ENCODE results near the gene ZNF366.

The ZNF366 gene

DNA sequence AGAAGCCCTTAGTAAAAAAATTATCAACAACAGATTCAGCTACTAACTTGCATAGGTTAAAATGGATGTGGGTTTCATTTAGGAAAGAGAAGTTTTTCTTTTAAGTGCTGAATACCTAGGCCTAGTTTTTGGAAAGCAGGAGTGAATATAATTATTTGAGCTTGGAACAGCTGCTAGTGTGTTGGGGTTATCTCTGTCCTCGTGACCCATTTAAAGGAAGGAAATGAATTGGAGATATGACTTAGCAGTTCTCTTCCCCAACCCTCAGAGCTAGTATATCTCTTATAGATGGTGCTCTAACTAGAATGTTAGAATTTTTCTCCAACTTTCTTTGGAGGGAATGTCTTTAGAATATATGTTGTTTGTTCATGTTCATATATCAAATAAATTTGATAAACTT lies 38.6 kb downstream of the ZNF366 start:
- Histone ChIP-seq H3K4me1 (ENCODE audit: control insufficient read depth, insufficient read depth, low read length) (no peaks in the 10 kb centered on the region), H3K9me3 (ENCODE audit: control insufficient read depth, insufficient read depth, low read length) (no peaks in the 10 kb centered on the region), H3K27me3 (ENCODE audit: control insufficient read depth, insufficient read depth, low read length) (no peaks in the 10 kb centered on the region), H3K36me3 (ENCODE audit: control insufficient read depth, insufficient read depth, low read length) (no peaks in the 10 kb centered on the region), H3K27ac (ENCODE audit: low read length) (no peak overlapping the region), H3K4me3 (ENCODE audit: low read length) (no peak overlapping the region)
- no CpG with 5 or more reads among the region's 1 CpG for WGBS (ENCODE audit: insufficient coverage, insufficient read length)
- no peak for DNase-seq (ENCODE audit: low read depth, low spot score)

DNA sequence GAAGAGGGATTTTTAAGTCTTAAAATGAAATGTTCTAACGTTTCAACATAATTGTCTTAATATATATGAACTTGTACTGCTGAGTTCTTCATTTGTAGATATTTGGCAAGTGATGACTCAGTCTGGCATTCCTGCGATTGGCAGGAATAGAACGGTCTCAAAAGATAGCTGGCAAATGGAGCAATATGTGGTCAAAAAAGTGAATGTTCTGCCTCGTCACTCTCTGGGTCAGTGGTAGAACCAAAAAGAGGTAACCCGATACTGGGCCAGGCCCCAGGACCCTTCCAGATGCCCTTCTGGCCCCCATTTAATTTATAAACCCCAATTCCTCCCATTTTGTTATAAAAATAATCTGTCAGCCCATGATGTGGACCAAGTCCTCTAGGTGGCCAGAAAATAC lies 39.2 kb downstream of the ZNF366 start:
- no peaks in the 10 kb centered on the region for H3K27me3 ChIP-seq (ENCODE audit: control insufficient read depth, insufficient read depth, low read length)
- no peaks in the 10 kb centered on the region for H3K36me3 ChIP-seq (ENCODE audit: control insufficient read depth, insufficient read depth, low read length)
- H3K27ac ChIP-seq (ENCODE audit: low read length), result no peak overlapping the region
- H3K9me3 ChIP-seq (ENCODE audit: control insufficient read depth, insufficient read depth, low read length), result no peaks in the 10 kb centered on the region
- no peak overlapping the region for H3K4me3 ChIP-seq (ENCODE audit: low read length)
- no peaks in the 10 kb centered on the region for H3K4me1 ChIP-seq (ENCODE audit: control insufficient read depth, insufficient read depth, low read length)
- no peak for DNase-seq (ENCODE audit: low read depth, low spot score)
- no CpG with 5 or more reads among the region's 5 CpGs for WGBS (ENCODE audit: insufficient coverage, insufficient read length)

DNA sequence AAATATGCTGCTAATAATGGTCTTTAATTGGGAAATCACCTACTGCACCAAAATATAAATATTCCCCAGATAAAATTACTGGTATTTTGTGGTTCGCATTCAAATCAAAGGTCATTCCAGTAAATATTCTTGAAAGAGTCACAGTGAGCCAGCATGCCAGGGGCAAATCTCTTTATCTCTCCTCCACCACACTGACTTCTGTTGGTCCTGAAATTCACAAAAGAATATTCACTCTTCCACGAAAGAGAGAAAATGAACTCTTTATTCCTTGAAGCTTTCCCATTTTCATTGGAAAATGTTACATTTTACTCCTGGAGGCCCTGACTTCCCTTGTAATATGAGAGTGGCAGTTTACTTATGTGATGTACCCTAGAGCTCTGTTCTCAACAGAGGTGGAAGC lies 39.7 kb downstream of the ZNF366 start:
- no peaks in the 10 kb centered on the region for H3K36me3 ChIP-seq (ENCODE audit: control insufficient read depth, insufficient read depth, low read length)
- no peaks in the 10 kb centered on the region for H3K4me1 ChIP-seq (ENCODE audit: control insufficient read depth, insufficient read depth, low read length)
- WGBS (ENCODE audit: insufficient coverage, insufficient read length), result no CpG with 5 or more reads among the region's 2 CpGs
- no peaks in the 10 kb centered on the region for H3K27me3 ChIP-seq (ENCODE audit: control insufficient read depth, insufficient read depth, low read length)
- no peak overlapping the region for H3K27ac ChIP-seq (ENCODE audit: low read length)
- DNase-seq (ENCODE audit: low read depth, low spot score), result no peak
- H3K9me3 ChIP-seq (ENCODE audit: control insufficient read depth, insufficient read depth, low read length), result no peaks in the 10 kb centered on the region
- H3K4me3 ChIP-seq (ENCODE audit: low read length), result no peak overlapping the region

DNA sequence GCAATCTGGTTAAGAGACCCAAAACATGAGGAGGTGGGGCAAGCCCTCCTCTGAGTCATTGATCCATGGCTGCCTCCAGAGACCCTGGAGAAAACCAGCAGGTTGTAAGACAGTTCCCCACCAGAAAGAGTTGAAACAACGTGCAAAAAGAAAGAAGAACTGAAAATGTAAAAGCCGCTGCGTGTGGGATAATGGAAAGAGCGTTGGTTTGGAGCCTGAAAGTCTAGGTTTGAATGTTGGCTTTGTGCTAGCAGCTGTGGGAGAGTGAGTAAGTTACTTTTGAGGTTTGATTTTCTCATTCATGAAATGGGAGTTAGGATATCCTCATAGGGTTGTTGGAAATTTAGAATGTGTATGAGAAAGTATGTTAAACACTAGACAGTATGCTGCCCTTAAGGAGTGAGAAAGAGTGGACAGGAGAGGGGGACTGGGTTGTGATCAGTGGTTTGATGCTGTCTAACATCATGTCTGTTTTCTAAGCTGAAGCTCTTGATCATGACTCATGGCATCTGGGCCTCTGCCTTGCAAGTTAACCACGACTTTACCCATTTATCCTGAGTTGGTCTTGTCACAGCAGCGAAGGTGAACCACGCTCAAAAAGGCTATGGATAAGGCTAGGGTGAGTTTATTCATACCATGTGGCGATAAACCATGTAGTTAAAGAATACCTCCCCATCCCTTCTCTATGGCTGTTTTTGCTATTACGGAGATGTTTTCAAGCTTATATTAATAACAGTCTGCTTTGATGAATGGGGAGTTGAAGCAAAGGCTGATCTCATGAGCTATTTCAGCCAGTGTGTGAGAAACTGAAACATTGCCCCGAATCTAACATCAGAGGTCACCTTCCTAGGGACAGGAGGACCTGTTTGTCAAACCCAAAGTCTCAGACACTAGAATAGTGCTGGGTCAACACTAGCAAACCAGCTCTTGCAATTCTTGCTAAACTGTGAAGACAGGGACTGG lies 41.3 kb downstream of the ZNF366 start:
- Histone ChIP-seq H3K36me3 (ENCODE audit: control insufficient read depth, insufficient read depth, low read length) (no peaks in the 10 kb centered on the region), H3K27me3 (ENCODE audit: control insufficient read depth, insufficient read depth, low read length) (no peaks in the 10 kb centered on the region), H3K27ac (ENCODE audit: low read length) (no peak overlapping the region), H3K4me3 (ENCODE audit: low read length) (no peak overlapping the region), H3K4me1 (ENCODE audit: control insufficient read depth, insufficient read depth, low read length) (no peaks in the 10 kb centered on the region), H3K9me3 (ENCODE audit: control insufficient read depth, insufficient read depth, low read length) (no peaks in the 10 kb centered on the region)
- WGBS (ENCODE audit: insufficient coverage, insufficient read length), result 100% methylated on average over 4 of the region's 10 CpGs
- DNase-seq (ENCODE audit: low read depth, low spot score), result no peak

DNA sequence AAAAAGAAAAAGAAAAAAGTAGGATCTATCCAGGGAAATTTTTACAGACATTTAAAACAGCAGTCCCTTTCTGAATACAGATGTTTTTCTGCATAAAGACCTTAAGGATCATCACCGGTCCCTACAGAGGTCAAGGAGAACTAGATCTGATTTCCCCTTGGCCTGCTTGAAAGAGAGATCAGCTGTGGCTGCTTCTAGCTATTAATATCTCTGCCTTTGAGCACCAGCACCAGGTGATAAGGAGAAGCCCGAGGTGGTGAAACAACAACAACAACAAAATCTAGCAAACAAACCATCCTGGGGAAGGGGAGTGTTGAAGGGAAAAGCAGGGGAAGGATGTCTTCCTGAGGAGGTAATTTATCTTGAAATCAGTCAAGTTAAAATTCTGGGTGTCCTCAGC lies 42.1 kb downstream of the ZNF366 start:
- no peaks in the 10 kb centered on the region for H3K4me1 ChIP-seq (ENCODE audit: control insufficient read depth, insufficient read depth, low read length)
- no peak for DNase-seq (ENCODE audit: low read depth, low spot score)
- no peaks in the 10 kb centered on the region for H3K27me3 ChIP-seq (ENCODE audit: control insufficient read depth, insufficient read depth, low read length)
- no peak overlapping the region for H3K27ac ChIP-seq (ENCODE audit: low read length)
- no peaks in the 10 kb centered on the region for H3K9me3 ChIP-seq (ENCODE audit: control insufficient read depth, insufficient read depth, low read length)
- WGBS (ENCODE audit: insufficient coverage, insufficient read length), result no CpG with 5 or more reads among the region's 2 CpGs
- H3K36me3 ChIP-seq (ENCODE audit: control insufficient read depth, insufficient read depth, low read length), result no peaks in the 10 kb centered on the region
- H3K4me3 ChIP-seq (ENCODE audit: low read length), result no peak overlapping the region

DNA sequence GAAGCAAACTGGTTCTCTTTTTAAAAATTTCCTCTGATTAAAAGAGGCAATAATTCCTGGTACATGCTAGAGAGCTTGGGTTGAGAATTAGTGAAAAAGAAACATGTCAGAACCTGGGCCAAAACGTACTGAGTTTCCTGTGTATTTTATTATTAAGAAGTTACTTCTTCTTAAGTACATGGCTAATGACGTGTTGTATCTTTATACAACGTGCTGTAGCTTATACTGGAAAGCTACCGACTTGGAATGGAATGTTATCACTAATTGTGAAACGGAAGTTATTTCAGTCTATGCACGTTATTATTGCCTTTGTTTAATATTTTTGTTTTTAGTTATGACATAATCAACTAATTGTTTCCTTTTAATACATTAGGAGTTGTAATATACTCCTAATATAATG lies 43.1 kb downstream of the ZNF366 start:
- WGBS (ENCODE audit: insufficient coverage, insufficient read length), result no CpG with 5 or more reads among the region's 6 CpGs
- no peaks in the 10 kb centered on the region for H3K36me3 ChIP-seq (ENCODE audit: control insufficient read depth, insufficient read depth, low read length)
- no peak for DNase-seq (ENCODE audit: low read depth, low spot score)
- no peaks in the 10 kb centered on the region for H3K9me3 ChIP-seq (ENCODE audit: control insufficient read depth, insufficient read depth, low read length)
- no peaks in the 10 kb centered on the region for H3K4me1 ChIP-seq (ENCODE audit: control insufficient read depth, insufficient read depth, low read length)
- no peak overlapping the region for H3K4me3 ChIP-seq (ENCODE audit: low read length)
- H3K27me3 ChIP-seq (ENCODE audit: control insufficient read depth, insufficient read depth, low read length), result no peaks in the 10 kb centered on the region
- H3K27ac ChIP-seq (ENCODE audit: low read length), result no peak overlapping the region

DNA sequence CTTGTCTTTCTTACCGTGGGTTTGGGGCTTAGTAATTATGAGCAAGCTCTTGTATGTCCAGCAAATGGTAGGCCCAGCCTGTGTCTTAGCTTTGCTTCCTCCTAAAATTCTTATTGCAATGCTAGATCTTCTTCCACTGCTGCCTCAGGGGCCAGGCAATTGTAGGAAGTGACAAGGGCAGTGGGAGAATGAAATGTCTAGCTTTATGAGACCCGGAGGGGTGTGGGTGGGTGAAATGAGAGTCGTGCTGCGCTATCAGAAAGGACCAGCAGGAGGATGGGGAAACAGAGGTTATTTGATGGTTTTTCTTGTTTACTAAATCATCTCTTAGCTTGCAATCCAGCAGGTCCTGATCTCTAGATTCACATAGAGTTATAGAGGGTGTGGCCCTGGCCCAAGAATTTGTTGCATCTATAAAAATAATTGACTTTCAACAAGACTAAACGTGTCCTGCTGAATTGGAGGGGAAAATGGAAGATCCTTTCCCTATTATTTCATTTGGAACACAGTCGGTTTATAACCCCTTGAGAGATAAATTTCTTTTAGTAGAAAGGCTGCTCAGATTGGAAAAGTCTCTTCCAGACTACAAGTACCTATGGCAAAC lies 43.7 kb downstream of the ZNF366 start:
- no CpG with 5 or more reads among the region's 6 CpGs for WGBS (ENCODE audit: insufficient coverage, insufficient read length)
- H3K9me3 ChIP-seq (ENCODE audit: control insufficient read depth, insufficient read depth, low read length), result no peaks in the 10 kb centered on the region
- no peaks in the 10 kb centered on the region for H3K36me3 ChIP-seq (ENCODE audit: control insufficient read depth, insufficient read depth, low read length)
- H3K4me3 ChIP-seq (ENCODE audit: low read length), result no peak overlapping the region
- no peak for DNase-seq (ENCODE audit: low read depth, low spot score)
- H3K27ac ChIP-seq (ENCODE audit: low read length), result no peak overlapping the region
- H3K4me1 ChIP-seq (ENCODE audit: control insufficient read depth, insufficient read depth, low read length), result no peaks in the 10 kb centered on the region
- no peaks in the 10 kb centered on the region for H3K27me3 ChIP-seq (ENCODE audit: control insufficient read depth, insufficient read depth, low read length)

DNA sequence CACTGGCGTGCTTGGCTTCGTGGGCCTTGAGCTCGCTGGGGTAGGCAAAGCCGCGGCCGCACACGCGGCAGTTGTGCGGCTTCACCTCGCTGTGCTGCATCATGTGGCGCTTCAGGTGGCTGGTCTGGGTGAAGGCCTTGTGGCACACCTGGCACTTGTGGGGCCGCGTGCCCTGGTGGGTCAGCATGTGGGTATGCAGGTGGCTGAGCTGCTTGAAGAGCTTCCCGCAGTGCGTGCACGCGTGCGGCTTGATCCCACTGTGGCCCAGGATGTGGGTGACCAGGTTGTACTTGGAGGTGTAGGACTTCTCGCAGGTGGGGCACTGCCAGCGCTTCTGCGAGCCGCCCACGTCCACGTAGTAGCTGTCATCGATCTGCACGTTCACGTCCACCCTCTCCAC lies 46.8 kb downstream of the ZNF366 start:
- no peaks in the 10 kb centered on the region for H3K9me3 ChIP-seq (ENCODE audit: control insufficient read depth, insufficient read depth, low read length)
- H3K27ac ChIP-seq (ENCODE audit: low read length), result no peak overlapping the region
- no CpG with 5 or more reads among the region's 27 CpGs for WGBS (ENCODE audit: insufficient coverage, insufficient read length)

DNA sequence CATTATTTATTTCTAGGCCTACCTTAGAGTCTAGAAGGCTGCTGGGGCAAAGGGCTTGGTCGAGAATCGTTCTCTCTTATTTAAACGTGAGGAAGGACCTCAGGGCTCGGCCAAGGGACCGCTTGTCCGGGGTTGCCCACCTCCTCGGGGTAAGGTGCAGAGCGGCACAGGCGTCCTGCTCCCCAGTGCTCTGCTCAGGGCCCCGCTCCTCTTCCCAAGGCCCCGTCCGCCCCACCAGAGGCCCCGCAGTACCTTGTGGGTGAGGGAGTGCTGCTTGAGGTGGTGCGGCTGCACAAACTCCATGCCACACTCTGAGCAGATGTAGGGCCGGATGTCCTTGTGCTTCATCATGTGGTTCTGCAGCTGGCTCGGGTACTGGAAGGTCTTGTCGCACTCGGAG lies 47.3 kb downstream of the ZNF366 start:
- no CpG with 5 or more reads among the region's 18 CpGs for WGBS (ENCODE audit: insufficient coverage, insufficient read length)
- DNase-seq (ENCODE audit: low read depth, low spot score), result no peak
- Histone ChIP-seq H3K36me3 (ENCODE audit: control insufficient read depth, insufficient read depth, low read length) (no peaks in the 10 kb centered on the region), H3K4me1 (ENCODE audit: control insufficient read depth, insufficient read depth, low read length) (no peaks in the 10 kb centered on the region), H3K27ac (ENCODE audit: low read length) (no peak overlapping the region), H3K9me3 (ENCODE audit: control insufficient read depth, insufficient read depth, low read length) (no peaks in the 10 kb centered on the region), H3K4me3 (ENCODE audit: low read length) (no peak overlapping the region), H3K27me3 (ENCODE audit: control insufficient read depth, insufficient read depth, low read length) (no peaks in the 10 kb centered on the region)

More for the DNA sequence above, 46.8 kb downstream of the ZNF366 start:
- no peak for DNase-seq (ENCODE audit: low read depth, low spot score)
- no peaks in the 10 kb centered on the region for H3K4me1 ChIP-seq (ENCODE audit: control insufficient read depth, insufficient read depth, low read length)
- no peaks in the 10 kb centered on the region for H3K27me3 ChIP-seq (ENCODE audit: control insufficient read depth, insufficient read depth, low read length)
- H3K36me3 ChIP-seq (ENCODE audit: control insufficient read depth, insufficient read depth, low read length), result no peaks in the 10 kb centered on the region
- H3K4me3 ChIP-seq (ENCODE audit: low read length), result no peak overlapping the region

DNA sequence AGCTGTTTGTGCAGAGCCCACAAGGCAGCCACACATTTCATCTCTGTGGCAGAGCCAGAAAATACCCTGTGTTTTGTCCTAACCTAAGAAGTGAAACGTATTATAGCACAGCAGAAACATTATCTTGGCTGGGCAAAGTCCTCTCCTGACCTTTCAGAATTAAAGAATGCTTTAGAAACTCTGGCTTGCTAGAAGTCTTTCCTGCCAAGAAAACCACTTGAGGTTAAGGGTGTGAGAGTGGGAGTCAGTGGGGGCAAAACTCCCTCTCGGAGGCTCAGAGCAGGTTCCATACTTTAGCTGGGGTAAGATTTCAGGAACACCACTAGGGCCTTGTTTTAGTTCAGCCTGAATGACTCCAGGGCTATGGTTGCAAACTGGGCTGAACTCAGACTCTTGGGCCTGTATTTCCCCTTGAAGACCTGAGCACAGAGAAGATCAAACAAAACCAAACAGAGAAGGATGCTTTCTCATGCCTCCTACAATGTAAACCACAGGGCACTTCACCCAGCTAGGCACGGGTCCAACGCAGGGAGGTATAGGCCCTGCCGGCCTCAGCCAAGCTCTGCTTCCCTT lies 48.0 kb downstream of the ZNF366 start:
- no peak for DNase-seq (ENCODE audit: low read depth, low spot score)
- H3K27me3 ChIP-seq (ENCODE audit: control insufficient read depth, insufficient read depth, low read length), result no peaks in the 10 kb centered on the region
- H3K4me3 ChIP-seq (ENCODE audit: low read length), result no peak overlapping the region
- no CpG with 5 or more reads among the region's 5 CpGs for WGBS (ENCODE audit: insufficient coverage, insufficient read length)
- H3K9me3 ChIP-seq (ENCODE audit: control insufficient read depth, insufficient read depth, low read length), result no peaks in the 10 kb centered on the region
- H3K4me1 ChIP-seq (ENCODE audit: control insufficient read depth, insufficient read depth, low read length), result no peaks in the 10 kb centered on the region
- no peak overlapping the region for H3K27ac ChIP-seq (ENCODE audit: low read length)
- no peaks in the 10 kb centered on the region for H3K36me3 ChIP-seq (ENCODE audit: control insufficient read depth, insufficient read depth, low read length)
